SK-MEL-5 (cell line): ENCODE measurements around the gene CDC42EP1. TPM values are rescaled to one million over a fixed set of nuclear protein-coding genes. Genes with fewer than 3 reads are reported as not detected.

Source experiments
- DNase-seq: peaks from one replicate; pipeline ENCODE4 v3.0.0-alpha.2; 2016; ENCODE audit warnings: low read depth, low spot score
- in situ Hi-C: cut with HindIII; loops from 2 replicates; pipeline ENCODE4 v1.10.0; 2016; ENCODE audit warnings: low sequenced_read_pairs, high pct_unique_total_duplicates, low pct_unique_long_range_greater_than_20kb
- total RNA-seq: library from RNA; depleted of rRNA; stranded (reverse); fragments of >200 nt; shearing (Covaris generic); gene quantifications from 2 replicates; pipeline ENCODE4 v1.2.3, GENCODE V29; 2014

Gene CDC42EP1
- total RNA-seq, 1 experiment from 2014 or later: 25.4 TPM

DNA sequence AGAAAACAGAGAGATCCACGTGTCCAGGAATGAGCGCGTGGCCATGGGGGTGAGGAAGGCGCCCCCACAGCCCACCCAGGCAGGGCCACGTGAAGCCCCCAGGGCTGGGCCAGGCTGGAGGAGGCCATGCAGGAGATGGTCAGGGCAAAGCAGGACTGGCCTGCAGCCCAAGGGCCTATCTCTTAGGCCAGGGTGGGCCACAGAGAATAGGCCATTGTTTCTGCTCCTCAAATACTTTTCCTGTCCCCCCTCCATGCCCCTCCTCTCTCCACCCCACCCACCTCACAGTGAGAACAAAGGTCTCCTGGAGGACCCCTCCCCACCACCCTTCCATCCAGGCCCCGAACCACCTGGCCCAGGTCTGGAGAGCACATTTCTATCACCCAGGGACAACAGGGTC is 8.3 kb upstream of the CDC42EP1 start:
- DNase-seq: no peak
- in situ Hi-C loops: no loop called here

DNA sequence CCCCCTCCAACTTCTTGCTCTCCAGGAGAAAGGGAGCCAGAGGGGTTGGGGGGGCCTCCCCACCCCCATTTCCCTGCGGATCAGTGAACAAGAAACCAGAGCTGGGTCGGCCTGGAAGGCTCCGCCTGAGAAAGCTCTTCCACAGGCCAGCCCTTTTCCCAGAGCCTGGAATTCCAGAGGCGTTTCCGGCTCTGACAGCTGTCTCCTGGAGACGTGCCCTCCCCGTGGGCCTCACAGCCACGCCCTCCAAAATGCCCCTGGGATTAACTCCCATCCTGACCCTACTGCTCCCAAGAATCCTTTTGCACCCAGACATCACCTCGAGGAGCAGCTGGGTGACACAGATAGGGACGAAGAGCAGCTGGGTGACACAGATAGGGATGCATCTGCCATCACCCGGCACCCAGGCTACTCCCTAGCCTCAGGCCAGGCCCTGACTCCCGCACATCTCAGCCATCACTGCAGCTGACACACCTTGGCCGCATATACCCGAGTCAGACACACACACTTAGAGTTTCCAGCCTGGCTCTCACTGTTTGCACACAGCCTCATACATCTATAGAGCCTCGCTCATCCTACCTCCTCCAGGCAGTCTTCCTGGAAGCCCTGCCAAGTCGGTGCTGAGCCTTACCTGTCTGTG is 7.6 kb upstream of the CDC42EP1 start:
- in situ Hi-C loops: no loop called here
- no peak for DNase-seq

DNA sequence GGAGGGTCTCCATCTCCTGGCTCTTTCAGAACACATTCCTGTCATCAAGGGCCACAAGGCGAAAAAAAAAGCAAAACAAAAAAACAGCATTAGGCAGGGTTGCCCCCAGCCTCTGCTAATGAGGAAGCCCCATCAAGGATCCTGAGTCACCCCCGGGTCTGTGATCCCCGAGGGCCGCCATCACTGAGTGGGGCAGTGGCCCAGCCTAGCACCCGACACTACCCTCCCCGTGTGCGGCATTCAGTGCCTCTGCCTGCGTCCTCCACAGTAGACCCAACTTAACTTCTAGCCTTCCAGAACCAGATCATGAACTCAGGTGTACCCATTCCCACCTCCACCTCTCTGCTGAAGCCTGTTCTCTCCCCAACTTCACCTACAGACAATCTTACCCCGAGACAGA is 6.6 kb upstream of the CDC42EP1 start:
- DNase-seq: no peak
- in situ Hi-C loops: no loop called here

GRCh38 chr22:37555029-37555428 is 5.3 kb upstream of the CDC42EP1 start:
- DNase-seq: no peak
- in situ Hi-C loops: no loop called here

DNA sequence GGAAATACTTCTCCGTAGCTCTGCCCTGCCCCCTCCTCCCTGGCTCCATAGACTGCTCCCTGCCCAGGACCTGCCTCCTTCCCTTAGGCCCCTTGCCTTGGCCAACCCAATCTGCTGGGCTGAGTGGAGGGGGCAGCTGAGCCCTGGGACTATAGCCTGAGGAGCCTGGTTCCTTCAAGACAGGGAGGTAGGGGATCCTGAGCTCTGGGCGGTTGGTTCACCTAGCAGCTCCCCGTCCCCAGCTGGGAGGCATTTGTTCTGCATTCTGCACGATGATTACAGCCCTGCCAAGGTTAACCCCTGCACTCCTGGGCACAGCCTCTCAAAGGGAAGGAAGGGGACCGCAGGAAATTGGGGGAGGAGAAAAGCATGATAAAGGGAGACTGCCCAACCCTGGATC is 3.6 kb upstream of the CDC42EP1 start:
- in situ Hi-C loops: no loop called here
- no peak for DNase-seq

DNA sequence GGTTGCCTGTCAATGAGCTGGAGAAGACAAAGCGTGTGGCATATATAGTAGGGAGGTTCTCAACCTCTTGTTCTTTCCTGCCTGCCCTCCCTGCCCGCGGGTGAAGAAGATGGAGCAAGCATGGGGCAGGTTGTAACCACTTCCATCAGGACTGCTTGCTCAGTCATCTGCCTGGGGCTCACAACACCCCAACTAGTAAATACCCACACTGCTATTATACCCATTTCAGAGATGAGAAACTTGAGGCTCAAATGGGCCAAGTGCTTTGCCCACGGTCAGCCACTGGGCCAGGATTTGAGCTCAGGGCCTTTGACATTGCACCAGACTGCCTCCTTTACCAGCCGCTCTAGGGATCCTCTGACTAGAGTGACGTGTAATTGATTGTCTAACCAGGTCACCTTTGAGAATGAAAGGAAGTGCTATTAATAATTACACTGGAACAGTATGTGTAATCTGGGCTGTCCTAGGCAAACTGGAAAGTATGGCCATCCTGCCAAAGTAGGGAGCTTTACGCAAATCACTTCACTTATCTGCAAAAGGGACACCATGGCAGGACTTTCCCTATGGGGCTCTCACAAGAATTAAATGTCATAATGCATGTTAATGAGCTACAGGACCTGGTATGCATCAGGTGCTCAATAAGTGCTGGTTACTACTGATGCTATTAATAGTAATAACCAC is 2.8 kb upstream of the CDC42EP1 start:
- no peak for DNase-seq
- in situ Hi-C loops: no loop called here

DNA sequence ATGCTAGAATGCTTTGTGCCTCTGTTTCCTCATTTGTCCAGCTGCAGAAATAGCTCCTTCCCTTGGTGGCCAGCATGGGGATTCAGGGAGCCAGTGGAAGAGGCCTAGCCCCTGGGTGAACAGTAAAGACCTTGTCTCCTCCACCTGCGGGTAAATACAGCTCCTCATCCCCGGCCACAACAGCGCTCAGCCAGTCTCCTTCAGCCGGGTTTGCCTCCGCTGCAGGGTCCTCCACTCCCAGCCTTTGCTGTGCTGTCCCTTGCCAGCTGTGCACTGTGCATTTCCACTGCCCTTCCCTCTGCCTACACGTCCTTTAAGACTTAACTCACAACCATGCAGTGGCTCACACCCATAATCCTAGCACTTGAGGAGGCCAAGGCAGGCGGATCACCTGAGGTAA is 1.5 kb upstream of the CDC42EP1 start:
- DNase-seq: no peak
- in situ Hi-C loops: no loop called here

GRCh38 chr22:37559521-37559900 is 769 bp upstream of the CDC42EP1 start:
- in situ Hi-C loops: no loop called here
- no peak for DNase-seq

DNA sequence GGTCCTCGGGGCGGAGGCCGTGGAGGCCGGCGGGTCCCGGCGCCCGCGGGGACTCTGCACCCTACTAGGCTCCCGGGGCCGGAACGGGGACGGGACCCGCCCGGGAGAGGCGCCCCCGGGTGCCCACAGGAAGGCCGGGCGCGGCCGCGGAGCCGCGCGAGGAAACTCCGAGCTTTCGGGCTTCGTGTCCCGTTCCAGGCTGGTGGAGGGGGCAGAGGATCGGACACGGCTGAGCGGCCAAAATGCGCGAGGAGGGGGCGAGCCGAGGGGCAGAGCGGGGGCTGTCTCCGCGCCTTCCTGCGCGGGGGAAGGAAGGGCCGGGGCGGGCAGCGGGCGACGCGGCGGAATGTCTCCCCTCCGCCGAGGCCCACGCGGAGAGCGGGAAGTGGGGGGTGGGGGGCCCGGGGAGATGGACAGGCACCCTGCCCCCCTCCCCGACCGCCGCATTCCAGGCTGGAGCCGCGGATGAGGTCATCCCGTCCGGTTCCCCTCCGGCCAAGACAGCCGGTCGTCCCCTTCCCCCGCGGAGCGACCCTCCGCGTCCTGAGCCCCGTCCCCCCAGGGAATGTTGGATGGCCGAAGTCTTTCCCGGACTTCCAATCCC is 430 bp downstream of the CDC42EP1 start:
- in situ Hi-C loops: no loop called here
- DNase-seq: no peak

GRCh38 chr22:37561212-37562048 is 1.1 kb downstream of the CDC42EP1 start:
- peak; percentile 91 for DNase-seq
- in situ Hi-C loops: no loop called here

DNA sequence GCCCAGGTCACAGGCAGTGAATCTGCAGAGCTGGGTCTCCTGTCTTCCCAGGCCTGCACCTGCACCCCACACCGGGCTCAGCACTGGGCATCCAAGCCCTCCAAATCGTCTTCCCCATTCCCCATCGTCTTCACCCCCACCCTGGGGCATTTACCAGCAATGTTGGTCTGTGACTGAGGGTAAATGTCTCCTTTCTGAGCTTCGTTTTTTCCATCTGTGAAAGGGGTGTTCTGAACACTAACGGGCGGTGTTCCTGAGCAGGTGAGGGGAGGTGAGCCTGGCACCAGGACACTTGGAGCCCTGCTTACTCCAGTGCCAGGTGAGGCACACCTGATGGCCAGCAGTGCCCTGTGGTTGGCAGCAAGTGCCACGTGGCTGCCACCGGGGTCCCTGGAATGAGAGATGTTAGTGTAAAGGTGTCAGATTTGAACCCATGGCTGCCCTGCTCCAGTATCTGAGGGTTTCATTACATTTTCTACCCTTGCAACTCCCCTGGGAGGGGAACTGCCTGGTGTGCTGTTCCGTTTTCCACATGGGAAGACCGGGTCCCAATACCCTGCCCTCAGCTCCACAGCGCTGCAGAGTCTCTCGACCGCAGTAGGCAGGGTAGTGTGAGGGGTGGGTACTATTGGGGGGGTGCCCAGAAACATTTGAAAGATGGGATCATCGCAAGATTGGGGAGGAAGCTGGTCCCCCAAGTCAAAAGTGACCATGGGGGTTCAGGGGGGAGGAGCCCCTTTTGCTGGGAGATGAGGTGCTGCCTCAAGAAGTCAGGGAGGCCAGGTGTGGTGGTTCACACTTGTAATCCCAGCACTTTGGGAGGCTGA is 2.0 kb downstream of the CDC42EP1 start:
- DNase-seq: no peak
- in situ Hi-C loops: no loop called here

- in situ Hi-C loops: no loop called here
- DNase-seq: peak; percentile 78
Measured at GRCh38 chr22:37563153-37564081, 3.1 kb downstream of the CDC42EP1 start.

- DNase-seq: no peak
- in situ Hi-C loops: no loop called here
Measured at GRCh38 chr22:37564111-37564711, 3.9 kb downstream of the CDC42EP1 start.

- no peak for DNase-seq
- in situ Hi-C loops: no loop called here
Measured at GRCh38 chr22:37565830-37566229, 5.5 kb downstream of the CDC42EP1 start.

DNA sequence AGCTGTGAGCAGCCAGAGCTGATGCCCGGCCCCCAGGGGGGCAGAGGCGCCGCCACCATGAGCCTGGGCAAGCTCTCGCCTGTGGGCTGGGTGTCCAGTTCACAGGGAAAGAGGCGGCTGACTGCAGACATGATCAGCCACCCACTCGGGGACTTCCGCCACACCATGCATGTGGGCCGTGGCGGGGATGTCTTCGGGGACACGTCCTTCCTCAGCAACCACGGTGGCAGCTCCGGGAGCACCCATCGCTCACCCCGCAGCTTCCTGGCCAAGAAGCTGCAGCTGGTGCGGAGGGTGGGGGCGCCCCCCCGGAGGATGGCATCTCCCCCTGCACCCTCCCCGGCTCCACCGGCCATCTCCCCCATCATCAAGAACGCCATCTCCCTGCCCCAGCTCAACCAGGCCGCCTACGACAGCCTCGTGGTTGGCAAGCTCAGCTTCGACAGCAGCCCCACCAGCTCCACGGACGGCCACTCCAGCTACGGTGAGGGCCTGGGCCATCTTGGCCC is 6.1 kb downstream of the CDC42EP1 start:
- no peak for DNase-seq
- in situ Hi-C loops: no loop called here
